Medulla oblongata (tissue), 1 donor: ENCODE results near the gene H2BK1.
A peak's percentile ranks its signal among the peaks of the same experiment; 100 is the strongest.

ENCODE experiments used
- DNase-seq: peaks from one replicate; pipeline ENCODE4 v3.0.0-alpha.2; 2015; ENCODE audit errors: extremely low spot score

Gene H2BK1

DNA sequence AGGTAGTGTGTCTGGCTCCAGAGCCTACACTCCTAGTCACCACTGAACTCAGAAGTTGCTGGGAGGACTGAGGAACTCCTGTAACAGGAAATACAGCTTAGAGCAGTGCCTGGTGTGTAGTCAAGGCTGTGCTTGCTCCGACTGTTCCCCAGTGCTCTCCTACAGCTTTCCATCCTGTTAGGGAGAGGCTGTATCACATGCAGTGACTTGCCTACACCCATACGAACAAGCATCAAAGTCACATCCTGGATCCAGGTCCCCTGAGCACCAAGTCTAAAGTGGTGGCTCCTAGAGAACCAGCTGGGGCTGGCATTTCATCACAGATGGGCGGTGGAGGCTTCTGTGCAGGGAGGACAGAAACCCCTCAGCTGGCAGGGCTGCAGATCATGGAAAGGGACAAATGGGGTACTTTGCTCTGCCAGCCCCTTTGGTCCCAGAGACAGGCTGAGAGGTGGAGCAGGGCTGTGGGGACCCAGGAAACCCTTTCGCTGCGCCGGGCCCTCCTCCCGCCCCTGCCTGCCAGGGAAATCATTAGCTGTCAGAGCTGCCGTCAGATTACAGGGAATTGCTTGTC lies 30.9 kb downstream of the H2BK1 start:
- no peak for DNase-seq

DNA sequence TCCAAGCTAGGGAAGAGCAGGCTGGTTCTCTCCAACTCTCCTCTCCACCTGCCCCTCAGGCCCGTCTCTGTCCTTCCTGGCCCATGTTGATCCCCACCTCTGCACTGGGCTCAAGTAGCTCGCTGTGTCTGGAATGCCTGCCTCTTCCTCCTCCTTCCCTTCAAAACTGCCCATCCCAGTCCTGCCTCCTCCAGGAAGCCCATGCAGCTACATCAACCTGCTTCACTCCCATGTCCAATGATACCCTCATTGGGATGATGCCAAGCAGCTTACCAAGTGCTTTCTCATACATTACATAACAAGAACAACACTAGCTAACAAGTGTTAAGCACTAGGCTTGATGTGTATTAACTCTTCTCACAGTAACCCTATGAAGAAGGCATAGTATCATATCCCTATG lies 31.5 kb downstream of the H2BK1 start:
- DNase-seq = no peak

DNA sequence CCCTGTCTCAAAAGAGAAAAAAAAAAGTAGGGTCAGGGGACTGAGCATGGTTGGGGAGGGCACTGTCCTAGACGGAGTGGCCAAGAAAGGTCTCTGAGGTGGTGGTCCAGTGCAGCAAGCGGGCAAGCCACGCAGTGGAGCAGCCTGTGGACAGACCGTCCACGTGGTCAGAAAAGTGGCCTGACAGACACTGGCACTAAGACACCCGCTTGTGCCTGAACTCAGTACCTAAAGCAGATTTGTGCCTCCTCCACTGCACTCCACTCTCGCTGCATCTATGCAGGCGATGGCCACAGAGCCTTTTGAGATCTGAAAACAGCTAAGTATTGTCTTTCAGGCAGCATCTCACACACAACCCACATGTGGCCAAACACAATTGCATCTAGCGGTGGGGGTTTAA lies 32.1 kb downstream of the H2BK1 start:
- peak; percentile 18 for DNase-seq

GRCh38 chr7:151177310-151177709 lies 33.0 kb downstream of the H2BK1 start:
- no peak for DNase-seq

DNA sequence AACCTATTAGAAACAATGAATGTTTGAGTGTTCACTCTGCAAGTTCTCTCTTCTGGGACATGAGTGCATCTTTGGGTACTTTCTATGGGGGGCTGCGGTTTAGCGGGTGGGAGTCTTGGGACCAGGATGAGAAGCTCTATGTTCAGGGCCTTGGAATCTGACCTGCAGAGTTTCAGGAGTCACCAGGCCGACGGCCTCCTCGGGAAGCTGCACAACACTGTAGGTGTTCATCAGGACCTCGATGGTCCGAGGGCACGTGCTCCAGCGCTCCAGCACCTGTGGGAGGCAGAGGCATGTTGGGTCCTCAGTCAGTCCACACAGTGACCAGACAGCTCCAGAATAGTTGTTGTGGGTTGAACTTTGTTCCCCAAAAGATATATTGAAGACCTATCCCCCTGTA lies 33.9 kb downstream of the H2BK1 start:
- no peak for DNase-seq

DNA sequence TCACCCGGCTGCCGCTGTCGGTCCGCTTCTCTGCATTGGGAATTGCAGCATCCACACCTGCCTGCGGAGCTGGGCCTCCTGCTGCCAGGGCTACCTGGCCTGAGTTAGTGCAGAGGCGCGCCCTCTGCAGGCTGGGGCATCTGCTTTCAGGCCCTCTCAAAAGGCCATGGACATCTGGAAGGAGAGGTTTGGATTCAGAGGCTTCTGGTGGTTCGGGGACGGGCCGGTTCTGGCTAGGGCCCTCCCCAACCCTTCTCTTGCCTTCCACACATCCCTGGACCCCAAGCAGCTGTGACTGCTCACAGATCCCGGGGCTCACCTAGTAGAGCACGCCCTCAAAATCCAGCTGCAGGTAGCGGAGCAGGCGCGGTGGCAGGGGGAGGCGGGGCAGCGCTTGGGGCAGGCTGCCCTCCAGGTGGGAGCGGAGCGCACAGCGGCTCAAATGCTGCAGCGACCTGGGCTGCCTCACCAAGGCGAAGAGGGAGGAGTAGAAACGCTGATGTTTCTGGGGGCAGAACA lies 34.4 kb downstream of the H2BK1 start:
- no peak for DNase-seq

GRCh38 chr7:151175047-151175792 lies 35.1 kb downstream of the H2BK1 start:
- DNase-seq = no peak

- no peak for DNase-seq
Observed at GRCh38 chr7:151174246-151175046, 35.8 kb downstream of the H2BK1 start.

GRCh38 chr7:151173386-151174245 lies 36.7 kb downstream of the H2BK1 start:
- no peak for DNase-seq

- DNase-seq = peak; percentile 90
Observed at GRCh38 chr7:151172273-151173141, 37.8 kb downstream of the H2BK1 start.

- DNase-seq = no peak
Observed at GRCh38 chr7:151168787-151169162, 41.5 kb downstream of the H2BK1 start.

GRCh38 chr7:151168003-151168786 lies 42.1 kb downstream of the H2BK1 start:
- DNase-seq = peak; percentile 17

- no peak for DNase-seq
Observed at GRCh38 chr7:151167197-151167961, 42.9 kb downstream of the H2BK1 start, which contains the start of gene GBX1. Gene GBX1, minus strand, starts transcription at chr7:151167694. Its CDS starts 146 bp downstream, at chr7:151167548.

DNA sequence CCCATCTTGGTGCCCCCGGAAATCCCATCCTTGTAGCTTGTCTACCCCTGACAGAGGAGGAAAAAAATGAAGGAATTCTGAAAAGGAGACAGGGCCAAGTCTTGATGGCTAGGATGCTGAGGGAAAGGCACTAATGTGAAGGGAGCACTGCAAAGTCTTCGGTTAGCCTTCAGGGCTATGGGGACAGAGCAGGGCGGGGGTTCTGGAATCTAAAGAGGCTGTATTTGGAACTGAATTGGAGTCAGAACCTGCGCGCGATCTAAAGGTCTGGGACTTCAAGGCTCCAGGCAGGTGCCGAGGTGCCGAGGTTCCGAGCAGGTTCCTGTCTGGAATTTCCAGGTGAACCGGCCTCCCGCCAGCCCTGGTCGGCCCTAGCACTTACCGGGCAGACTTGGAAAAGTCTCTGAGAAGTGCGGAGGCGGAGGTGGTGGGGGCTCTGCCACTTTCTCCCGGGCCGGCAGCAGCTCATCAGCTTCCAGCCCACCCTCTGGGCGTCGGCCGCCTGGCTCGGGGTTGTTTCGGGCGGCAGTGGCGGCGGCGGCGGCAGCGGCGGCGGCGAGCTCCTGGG lies 43.6 kb downstream of the H2BK1 start:
- DNase-seq = no peak

DNA sequence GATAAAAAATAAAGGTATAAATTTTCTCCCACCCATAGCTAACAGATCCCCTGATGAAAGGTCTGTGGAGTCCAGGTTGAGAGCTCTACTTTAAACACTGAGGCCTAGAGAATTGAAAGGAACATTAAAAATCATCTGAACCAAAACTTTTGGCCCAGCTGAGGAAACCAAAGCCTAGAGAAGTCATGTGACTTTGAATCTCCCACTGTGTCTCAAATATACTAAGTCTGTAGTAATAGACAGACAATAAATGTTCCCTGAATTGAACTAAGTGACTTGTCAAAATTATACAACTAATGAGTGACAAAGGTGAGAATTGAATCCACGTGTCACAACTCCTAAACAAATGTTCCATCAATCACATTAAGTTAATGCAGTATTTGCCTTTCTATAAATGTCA lies 48.5 kb downstream of the H2BK1 start:
- no peak for DNase-seq
